HepG2 (cell line): ENCODE results near the gene QSOX2. TPM values are rescaled to one million over a fixed set of nuclear protein-coding genes. Genes with fewer than 3 reads are reported as not detected.

ENCODE experiments used
- ATAC-seq: fragments of 200-7000 bp; cut with Tn5 transposase; 3 replicates; pipeline ENCODE4 v1.9.1; 2020; ENCODE audit warnings: mild to moderate bottlenecking, moderate library complexity
- BruUV-seq: library from RNA; stranded (reverse); fragments of 400-500 nt; replicated peaks from 2 replicates; lab custom pipeline; 2021; lab: Mats Ljungman, UMichigan
- CTCF ChIA-PET: fragments of 300-600 bp; formaldehyde crosslinking; extraction: SDS; loops from one replicate; lab custom pipeline; 2021; ENCODE audit warnings: low total read pairs, inconsistent platforms, low intra/inter-chr PET ratio; lab: Yijun Ruan, JAX
- POLR2A ChIA-PET: fragments of 350-600 bp; sonication (Branson Sonifier 250); formaldehyde crosslinking; loops from one replicate; lab custom pipeline; 2020; ENCODE audit warnings: antibody characterized with exemption, inconsistent platforms; lab: Yijun Ruan, JAX
- DNase-seq: peaks from one replicate; pipeline ENCODE4 v3.0.0-alpha.2; 2015; ENCODE audit warnings: low spot score
- FAIRE-seq: peaks from 3 replicates; lab custom pipeline; 2011; peaks lifted over from hg19 to GRCh38; lab: Jason Lieb, UNC
- H2AFZ ChIP-seq: one replicate; pipeline ENCODE4 v1.6.1; 2011; ENCODE audit warnings: low read length, inconsistent platforms
- H3K27ac ChIP-seq: fragments of 300-600 bp; 3 replicates; pipeline ENCODE4 v1.8.0; 2011; ENCODE audit warnings: mixed run types, mild to moderate bottlenecking, mixed read lengths, low read length, inconsistent platforms; ENCODE audit not compliant: insufficient read depth; ENCODE audit errors: extremely low read length
- H3K27me3 ChIP-seq, 2 experiments: fragments of 200-600 bp in 1 of 2; 2 replicates in 1 of 2; 3 replicates in 1 of 2; pipeline versions ENCODE4 v1.6.0 to v1.8.0; 2011; ENCODE audit warnings: low read length in 2 of 2, mild to moderate bottlenecking in 2 of 2, moderate library complexity in 2 of 2, inconsistent platforms in 1 of 2; ENCODE audit not compliant: insufficient read depth in 2 of 2, control insufficient read depth in 1 of 2
- H3K36me3 ChIP-seq, 2 experiments: fragments of 200-600 bp in 1 of 2; replicated peaks in 1 of 2; 2 replicates in 1 of 2; 3 replicates in 1 of 2; pipeline versions ENCODE4 v1.5.1 to v1.8.0; 2011; ENCODE audit warnings: low read length in 2 of 2, inconsistent platforms in 1 of 2; ENCODE audit not compliant: insufficient read depth in 2 of 2, control insufficient read depth in 1 of 2
- H3K4me1 ChIP-seq: 2 replicates; pipeline ENCODE4 v1.5.1; 2012; ENCODE audit warnings: low read length, inconsistent platforms; ENCODE audit not compliant: insufficient read depth
- H3K4me2 ChIP-seq: 2 replicates; pipeline ENCODE4 v1.6.0; 2011; ENCODE audit warnings: low read depth, low read length, inconsistent platforms
- H3K4me3 ChIP-seq, 3 experiments: fragments of 200-600 bp in 1 of 3; sonication (generic), shearing (Covaris generic) in 1 of 3; replicated peaks in 1 of 3; 2 replicates each; pipeline ENCODE4 v1.5.1; 2011 to 2016; ENCODE audit warnings: low read length in 3 of 3, inconsistent platforms in 2 of 3, low read depth in 2 of 3, mild to moderate bottlenecking in 2 of 3, control low read depth in 1 of 3, mixed read lengths in 1 of 3; ENCODE audit not compliant: insufficient read depth in 1 of 3
- H3K79me2 ChIP-seq: one replicate; pipeline ENCODE4 v1.6.1; 2011; ENCODE audit warnings: low read length, inconsistent platforms; ENCODE audit not compliant: insufficient read depth
- H3K9ac ChIP-seq: 2 replicates; pipeline ENCODE4 v1.6.0; 2011; ENCODE audit warnings: mild to moderate bottlenecking, low read depth, low read length, inconsistent platforms; ENCODE audit not compliant: insufficient read depth
- H3K9me3 ChIP-seq: 2 replicates; pipeline ENCODE4 v1.5.1; 2012; ENCODE audit warnings: mild to moderate bottlenecking, low read length
- H4K20me1 ChIP-seq: 2 replicates; pipeline ENCODE4 v1.6.0; 2011; ENCODE audit warnings: inconsistent platforms, mild to moderate bottlenecking, low read length, moderate library complexity; ENCODE audit not compliant: insufficient read depth
- ARNTL ChIP-seq: sonication (generic); formaldehyde crosslinking; IDR thresholded peaks from 2 replicates; pipeline ENCODE4 v1.4.0; 2020; ENCODE audit warnings: mild to moderate bottlenecking, missing genetic modification reagents
- ATF1 ChIP-seq: IDR thresholded peaks from 2 replicates; pipeline ENCODE4 v1.6.1; 2016; ENCODE audit warnings: mild to moderate bottlenecking, control low read depth
- BHLHE40 ChIP-seq: IDR thresholded peaks from 2 replicates; pipeline ENCODE4 v1.6.1; 2011; ENCODE audit warnings: low read length, improper control_type of control experiment
- DNMT1 ChIP-seq: sonication (generic); formaldehyde crosslinking; IDR thresholded peaks from 2 replicates; pipeline ENCODE4 v1.5.1; 2020; ENCODE audit warnings: mild to moderate bottlenecking, missing genetic modification reagents
- MXD4 ChIP-seq: IDR thresholded peaks from 2 replicates; pipeline ENCODE4 v1.6.1; 2016; ENCODE audit warnings: mild to moderate bottlenecking, missing biosample characterization, missing genetic modification reagents
- NAIF1 ChIP-seq: sonication (generic); formaldehyde crosslinking; IDR thresholded peaks from 2 replicates; pipeline ENCODE4 v1.5.0; 2020; ENCODE audit warnings: mild to moderate bottlenecking, missing genetic modification reagents, borderline replicate concordance
- RNF219 ChIP-seq: sonication (generic); formaldehyde crosslinking; IDR thresholded peaks from 2 replicates; pipeline ENCODE4 v1.5.0; 2020; ENCODE audit warnings: mild to moderate bottlenecking, missing genetic modification reagents
- THRA ChIP-seq: sonication (generic); formaldehyde crosslinking; IDR thresholded peaks from 2 replicates; pipeline ENCODE4 v1.4.0; 2020; ENCODE audit warnings: missing genetic modification reagents, borderline replicate concordance
- ZBTB44 ChIP-seq: sonication (generic); formaldehyde crosslinking; IDR thresholded peaks from 2 replicates; pipeline ENCODE4 v1.4.0; 2020; ENCODE audit warnings: missing genetic modification reagents
- ZFP36L2 ChIP-seq: sonication (generic); formaldehyde crosslinking; IDR thresholded peaks from 2 replicates; pipeline ENCODE4 v1.4.0; 2020; ENCODE audit warnings: missing genetic modification reagents
- ZFP90 ChIP-seq: sonication (generic); formaldehyde crosslinking; IDR thresholded peaks from 2 replicates; pipeline ENCODE4 v1.8.0; 2022; ENCODE audit warnings: missing genetic modification reagents, mild to moderate bottlenecking, inconsistent platforms, borderline replicate concordance
- ZNF280B ChIP-seq: sonication (generic); formaldehyde crosslinking; IDR thresholded peaks from 2 replicates; pipeline ENCODE4 v1.5.0; 2020; ENCODE audit warnings: missing genetic modification reagents, mild to moderate bottlenecking, borderline replicate concordance
- ZNF296 ChIP-seq: sonication (generic); formaldehyde crosslinking; conservative IDR thresholded peaks from 2 replicates; pipeline ENCODE4 v1.5.0; 2020; ENCODE audit warnings: mild to moderate bottlenecking, missing genetic modification reagents
- ZNF430 ChIP-seq: sonication (generic); formaldehyde crosslinking; IDR thresholded peaks from 2 replicates; pipeline ENCODE4 v1.9.0; 2021; ENCODE audit warnings: mild to moderate bottlenecking, missing genetic modification reagents
- ZNF7 ChIP-seq: IDR thresholded peaks from 2 replicates; pipeline ENCODE4 v1.6.1; 2016; ENCODE audit warnings: missing biosample characterization, missing genetic modification reagents
- ZZZ3 ChIP-seq: sonication (generic); formaldehyde crosslinking; IDR thresholded peaks from 2 replicates; pipeline ENCODE4 v1.4.0; 2020; ENCODE audit warnings: missing genetic modification reagents, mild to moderate bottlenecking, borderline replicate concordance
- WGBS: methylation state at CpG from one replicate; pipeline ENCODE4 v1.1.6; 2017; ENCODE audit warnings: low lambda C conversion rate; 5-methylcytosine and 5-hydroxymethylcytosine counted together
- in situ Hi-C: cut with HindIII; loops from 2 replicates; pipeline ENCODE4 v1.10.0; 2017; ENCODE audit warnings: low pct_unique_long_range_greater_than_20kb; ENCODE audit not compliant: extremely low pct_ligation_motif_present
- intact Hi-C: fragments of 100-400 bp; cut with micrococcal nuclease; formaldehyde crosslinking; loops from one replicate; pipeline ENCODE4 v1.10.0; 2022; ENCODE audit not compliant: unreplicated experiment
- polyA plus RNA-seq, 8 experiments: library from polyadenylated mRNA; depleted of rRNA in 3 of 8; stranded (reverse) in 7 of 8; unstranded in 1 of 8; fragments of >200 nt; fragmentation: Illumina TruSeq in 4 of 8; extraction: Trizol in 4 of 8; gene quantifications; 2 replicates each; pipeline versions ENCODE4 v1.2.1 to v1.2.3, GENCODE V29; 2011 to 2016; ENCODE audit warnings: low read depth in 4 of 8, missing spikeins in 1 of 8, mixed read lengths in 1 of 8; ENCODE audit not compliant: insufficient read depth in 1 of 8
- total RNA-seq, 5 experiments: library from RNA; depleted of rRNA; stranded (reverse); fragments of >200 nt; fragmentation: Illumina TruSeq; extraction: Trizol; gene quantifications; 2 replicates each; pipeline ENCODE4 v1.2.3, GENCODE V29; 2016; ENCODE audit warnings: low read depth in 1 of 5
- TF ChIP-seq, protein P1 (sequence below): sonication (generic); formaldehyde crosslinking; IDR thresholded peaks from 2 replicates; pipeline ENCODE4 v1.4.0; 2020; ENCODE audit warnings: mild to moderate bottlenecking, missing genetic modification reagents

QSOX2 gene
- total and polyA plus RNA-seq, 2 of the 13 experiments (the other 11 are each of a cell fraction or from before 2014, with no cell fraction given): 27.1 to 42.1 TPM

- ATAC-seq (no peak), DNase-seq (no peak), FAIRE-seq (no peak)
- H3K27me3 ChIP-seq: peaks cover 14 to 67% of the 10 kb centered on the region in 2 experiments; a peak in 4 of 5 replicates
- in situ Hi-C loops (no loop called here), intact Hi-C loops (no loop called here)
- no peak overlapping the region for H3K4me2 ChIP-seq
- no peak overlapping the region for H2AFZ ChIP-seq
- no peaks in the 10 kb centered on the region for H3K79me2 ChIP-seq
- no peaks in the 10 kb centered on the region for H3K36me3 ChIP-seq
- peaks cover 20% of the 10 kb centered on the region; the same call in 1 of the 2 replicates for H4K20me1 ChIP-seq
- no TSS peak for BruUV-seq
- ChIA-PET POLR2A (no interaction called here), CTCF (no interaction called here)
- WGBS: no CpG with 5 or more reads among the region's 19 CpGs
- no peaks in the 10 kb centered on the region for H3K4me1 ChIP-seq
- H3K9ac ChIP-seq: no peak overlapping the region
- no peak overlapping the region for H3K27ac ChIP-seq
- H3K4me3 ChIP-seq: no peak overlapping the region
- H3K9me3 ChIP-seq: no peaks in the 10 kb centered on the region
- TF ChIP-seq DNMT1 (CRISPR knock-in tag): no peak
- TF ChIP-seq ZFP36L2 (CRISPR knock-in tag): no peak
- no peak for TF ChIP-seq MXD4 (CRISPR knock-in tag)
- TF ChIP-seq ZNF430 (CRISPR knock-in tag): no peak
- TF ChIP-seq, protein P1, sequence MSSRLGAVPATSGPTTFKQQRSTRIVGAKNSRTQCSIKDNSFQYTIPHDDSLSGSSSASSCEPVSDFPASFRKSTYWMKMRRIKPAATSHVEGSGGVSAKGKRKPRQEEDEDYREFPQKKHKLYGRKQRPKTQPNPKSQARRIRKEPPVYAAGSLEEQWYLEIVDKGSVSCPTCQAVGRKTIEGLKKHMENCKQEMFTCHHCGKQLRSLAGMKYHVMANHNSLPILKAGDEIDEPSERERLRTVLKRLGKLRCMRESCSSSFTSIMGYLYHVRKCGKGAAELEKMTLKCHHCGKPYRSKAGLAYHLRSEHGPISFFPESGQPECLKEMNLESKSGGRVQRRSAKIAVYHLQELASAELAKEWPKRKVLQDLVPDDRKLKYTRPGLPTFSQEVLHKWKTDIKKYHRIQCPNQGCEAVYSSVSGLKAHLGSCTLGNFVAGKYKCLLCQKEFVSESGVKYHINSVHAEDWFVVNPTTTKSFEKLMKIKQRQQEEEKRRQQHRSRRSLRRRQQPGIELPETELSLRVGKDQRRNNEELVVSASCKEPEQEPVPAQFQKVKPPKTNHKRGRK (CRISPR knock-in tag): no peak
- TF ChIP-seq THRA (CRISPR knock-in tag): no peak
- TF ChIP-seq ARNTL (CRISPR knock-in tag): no peak
- TF ChIP-seq BHLHE40: no peak
- TF ChIP-seq ATF1 (CRISPR knock-in tag): no peak
- no peak for TF ChIP-seq ZNF7 (CRISPR knock-in tag)
- no peak for TF ChIP-seq ZNF280B
- TF ChIP-seq RNF219: no peak
- TF ChIP-seq ZFP90 (CRISPR knock-in tag): no peak
- no peak for TF ChIP-seq ZNF296 (CRISPR knock-in tag)
- TF ChIP-seq ZZZ3: no peak
- no peak for TF ChIP-seq NAIF1 (CRISPR knock-in tag)
- TF ChIP-seq ZBTB44: no peak
Observed at GRCh38 chr9:136200424-136200823, 45.2 kb downstream of the QSOX2 start.
